ENCODE measurements around the gene MMS19. TPM values are rescaled to one million over a fixed set of nuclear protein-coding genes. Genes with fewer than 3 reads are reported as not detected.

MMS19 gene
- total RNA-seq, 1 experiment from 2014 or later: 42.4 TPM

DNA sequence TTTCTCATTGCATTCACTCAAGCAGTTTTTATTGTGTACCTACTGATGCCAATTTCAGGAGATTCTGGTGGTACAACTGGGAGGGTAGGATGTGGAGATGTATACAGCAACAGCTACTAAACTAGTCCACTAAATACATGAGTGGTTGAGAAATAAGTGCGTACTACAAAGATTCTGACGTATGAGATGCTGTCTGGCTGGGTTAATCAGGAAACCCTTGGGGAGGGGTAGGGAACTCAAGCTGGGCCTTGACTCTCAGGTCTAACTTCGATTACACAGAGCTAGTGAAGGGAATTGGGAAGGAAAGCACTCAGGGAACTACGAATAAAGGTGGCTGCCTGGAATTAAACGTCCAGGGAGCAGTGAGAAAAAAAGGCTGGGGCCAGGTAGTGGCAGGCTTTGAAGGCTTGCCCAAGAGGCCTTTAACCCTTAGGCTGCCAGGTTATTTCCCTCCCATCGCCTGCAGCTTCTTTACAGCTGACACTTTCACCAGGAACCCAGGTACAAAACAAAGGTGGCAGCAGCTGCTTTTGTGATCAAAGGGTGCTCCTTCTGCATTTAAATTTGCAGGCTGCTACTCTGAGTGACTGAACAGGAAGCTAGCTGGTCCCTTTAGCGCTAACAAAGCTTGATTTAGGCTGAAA, 3.2 kb downstream of the MMS19 start:
- no TSS peak for BruUV-seq (replicated peaks)
- Histone ChIP-seq H3K4me1 (replicated peaks; ENCODE audit: insufficient read depth) (peaks cover 13% of the 10 kb centered on the region), H4K20me1 (ENCODE audit: insufficient read depth) (no peaks in the 10 kb centered on the region; the same call in 1 of the 2 replicates), H2AFZ (no peak overlapping the region), H3F3A (ENCODE audit: insufficient read depth, low read depth) (0 out of 2 replicates have a peak, but pooled peaks cover 7% of the 10 kb centered on the region), H3K9me2 (ENCODE audit: insufficient read depth) (no peaks in the 10 kb centered on the region), H3K27ac (no peak overlapping the region), H3K27me3 (ENCODE audit: insufficient read depth, low read depth) (no peaks in the 10 kb centered on the region), H3K4me2 (no peak overlapping the region), H3K79me2 (ENCODE audit: low read depth) (peaks cover 71% of the 10 kb centered on the region), H3K4me3 (no peak overlapping the region), H3K9me3 (ENCODE audit: insufficient read depth, low read depth) (no peaks in the 10 kb centered on the region), H3K36me3 (ENCODE audit: low read depth) (no peaks in the 10 kb centered on the region)
- intact Hi-C loops (cut with micrococcal nuclease; ENCODE audit: unreplicated experiment): no loop called here
- DNase-seq: no peak
- TF ChIP-seq EZH2 (IDR thresholded peaks at IDR 0.05; ENCODE audit: low read depth): no peak
- TF ChIP-seq, protein P1, sequence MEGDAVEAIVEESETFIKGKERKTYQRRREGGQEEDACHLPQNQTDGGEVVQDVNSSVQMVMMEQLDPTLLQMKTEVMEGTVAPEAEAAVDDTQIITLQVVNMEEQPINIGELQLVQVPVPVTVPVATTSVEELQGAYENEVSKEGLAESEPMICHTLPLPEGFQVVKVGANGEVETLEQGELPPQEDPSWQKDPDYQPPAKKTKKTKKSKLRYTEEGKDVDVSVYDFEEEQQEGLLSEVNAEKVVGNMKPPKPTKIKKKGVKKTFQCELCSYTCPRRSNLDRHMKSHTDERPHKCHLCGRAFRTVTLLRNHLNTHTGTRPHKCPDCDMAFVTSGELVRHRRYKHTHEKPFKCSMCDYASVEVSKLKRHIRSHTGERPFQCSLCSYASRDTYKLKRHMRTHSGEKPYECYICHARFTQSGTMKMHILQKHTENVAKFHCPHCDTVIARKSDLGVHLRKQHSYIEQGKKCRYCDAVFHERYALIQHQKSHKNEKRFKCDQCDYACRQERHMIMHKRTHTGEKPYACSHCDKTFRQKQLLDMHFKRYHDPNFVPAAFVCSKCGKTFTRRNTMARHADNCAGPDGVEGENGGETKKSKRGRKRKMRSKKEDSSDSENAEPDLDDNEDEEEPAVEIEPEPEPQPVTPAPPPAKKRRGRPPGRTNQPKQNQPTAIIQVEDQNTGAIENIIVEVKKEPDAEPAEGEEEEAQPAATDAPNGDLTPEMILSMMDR (conservative IDR thresholded peaks at IDR 0.05): no peak
- ChIA-PET CTCF (interaction anchor here (0.5 to 0.6 kb wide), 2 partner anchors 31 to 94 kb away, joined by 3 to 4 read pairs; no protein-coding TSS in a partner anchor), POLR2A (ENCODE audit: unreplicated experiment) (no interaction called here)

DNA sequence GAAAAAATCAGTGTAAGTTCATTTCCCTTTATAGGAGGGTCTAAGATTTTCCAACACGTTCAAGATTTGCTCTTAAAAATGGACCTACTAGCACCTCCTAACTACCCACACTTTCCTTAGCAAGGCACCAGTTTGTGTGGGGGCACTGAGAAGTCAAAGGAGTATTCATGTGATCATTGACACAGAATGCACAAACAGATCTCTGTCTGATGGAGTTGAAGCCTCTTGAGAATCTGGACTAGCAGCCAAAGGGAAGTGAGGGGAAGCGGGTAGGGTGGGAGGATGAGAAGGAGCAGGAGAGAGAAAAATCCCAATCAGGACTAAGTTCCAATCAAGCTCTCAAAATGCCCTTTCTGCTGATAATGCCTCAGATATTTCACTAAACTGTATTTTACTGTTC, 4.1 kb downstream of the MMS19 start:
- Histone ChIP-seq H3F3A (ENCODE audit: insufficient read depth, low read depth) (0 out of 2 replicates have a peak, but pooled peaks cover 7% of the 10 kb centered on the region), H3K9me2 (ENCODE audit: insufficient read depth) (no peaks in the 10 kb centered on the region), H4K20me1 (ENCODE audit: insufficient read depth) (no peaks in the 10 kb centered on the region; the same call in 1 of the 2 replicates), H2AFZ (no peak overlapping the region), H3K27ac (no peak overlapping the region), H3K27me3 (ENCODE audit: insufficient read depth, low read depth) (no peaks in the 10 kb centered on the region), H3K9me3 (ENCODE audit: insufficient read depth, low read depth) (no peaks in the 10 kb centered on the region), H3K4me2 (no peak overlapping the region), H3K4me1 (replicated peaks; ENCODE audit: insufficient read depth) (peaks cover 12% of the 10 kb centered on the region), H3K79me2 (ENCODE audit: low read depth) (peaks cover 74% of the 10 kb centered on the region), H3K4me3 (no peak overlapping the region), H3K36me3 (ENCODE audit: low read depth) (no peaks in the 10 kb centered on the region)
- ChIA-PET CTCF (no interaction called here), POLR2A (ENCODE audit: unreplicated experiment) (no interaction called here)
- TF ChIP-seq, protein P1 (conservative IDR thresholded peaks at IDR 0.05): no peak
- no peak for TF ChIP-seq EZH2 (IDR thresholded peaks at IDR 0.05; ENCODE audit: low read depth)
- no peak for DNase-seq
- no TSS peak for BruUV-seq (replicated peaks)
- intact Hi-C loops (cut with micrococcal nuclease; ENCODE audit: unreplicated experiment): no loop called here

- peaks cover 55% of the 10 kb centered on the region for H3K79me2 ChIP-seq (ENCODE audit: low read depth)
- no TSS peak for BruUV-seq (replicated peaks)
- ChIA-PET POLR2A (ENCODE audit: unreplicated experiment) (no interaction called here), CTCF (no interaction called here)
- no peak overlapping the region for H3K4me2 ChIP-seq
- peaks cover 6% of the 10 kb centered on the region; the same call in 1 of the 2 replicates for H4K20me1 ChIP-seq (ENCODE audit: insufficient read depth)
- no peak overlapping the region for H3K4me3 ChIP-seq
- no peak for DNase-seq
- no peaks in the 10 kb centered on the region for H3K4me1 ChIP-seq (replicated peaks; ENCODE audit: insufficient read depth)
- intact Hi-C loops (cut with micrococcal nuclease; ENCODE audit: unreplicated experiment): no loop called here
- no peaks in the 10 kb centered on the region for H3F3A ChIP-seq (ENCODE audit: insufficient read depth, low read depth)
- no peak overlapping the region for H2AFZ ChIP-seq
- no peaks in the 10 kb centered on the region for H3K27me3 ChIP-seq (ENCODE audit: insufficient read depth, low read depth)
- no peaks in the 10 kb centered on the region for H3K9me3 ChIP-seq (ENCODE audit: insufficient read depth, low read depth)
- no peak overlapping the region for H3K27ac ChIP-seq
- no peak for TF ChIP-seq EZH2 (IDR thresholded peaks at IDR 0.05; ENCODE audit: low read depth)
- TF ChIP-seq, protein P1 (conservative IDR thresholded peaks at IDR 0.05): no peak
- H3K9me2 ChIP-seq (ENCODE audit: insufficient read depth): no peaks in the 10 kb centered on the region
- H3K36me3 ChIP-seq (ENCODE audit: low read depth): no peaks in the 10 kb centered on the region
Observed at GRCh38 chr10:97490592-97490991, 7.6 kb downstream of the MMS19 start.

Data from PC-9 (cell line).